GM12864 (cell line): Measurements from ENCODE around the gene KCNK2.

Experiments used
- DNase-seq: peaks from one replicate; pipeline ENCODE4 v3.0.0-alpha.2; 2011; ENCODE audit warnings: low read depth
- H3K4me3 ChIP-seq: 2 replicates; pipeline ENCODE4 v1.5.1; 2011; ENCODE audit warnings: mild to moderate bottlenecking, low read depth, low read length, control low read depth
- TF ChIP-seq, protein P1 (sequence below): IDR thresholded peaks from 2 replicates; pipeline ENCODE4 v1.5.1; 2011; ENCODE audit warnings: low read depth, mild to moderate bottlenecking, moderate library complexity, low read length, control low read depth, inconsistent platforms; ENCODE audit errors: missing control alignments

The KCNK2 gene

DNA sequence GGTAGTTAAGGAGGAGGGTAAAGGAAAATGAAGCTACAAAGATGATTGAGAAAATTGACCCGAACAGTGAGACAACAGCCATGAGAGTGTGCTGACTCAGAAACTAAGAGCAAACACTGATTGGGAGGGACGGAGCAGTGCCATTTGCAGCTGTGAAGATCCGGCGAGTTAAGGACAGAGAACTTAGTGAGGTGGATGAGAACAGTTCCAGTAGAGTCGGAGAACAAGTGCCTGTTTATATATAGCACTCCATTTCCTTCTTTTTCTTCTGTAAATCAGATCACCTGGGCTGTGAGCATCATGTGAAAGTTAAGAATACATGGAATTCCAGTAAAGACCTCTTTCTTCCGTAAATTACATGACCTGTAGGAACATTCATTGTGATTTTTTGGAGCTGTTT is 145.7 kb downstream of the KCNK2 start:
- no peak overlapping the region for H3K4me3 ChIP-seq
- TF ChIP-seq, protein P1, sequence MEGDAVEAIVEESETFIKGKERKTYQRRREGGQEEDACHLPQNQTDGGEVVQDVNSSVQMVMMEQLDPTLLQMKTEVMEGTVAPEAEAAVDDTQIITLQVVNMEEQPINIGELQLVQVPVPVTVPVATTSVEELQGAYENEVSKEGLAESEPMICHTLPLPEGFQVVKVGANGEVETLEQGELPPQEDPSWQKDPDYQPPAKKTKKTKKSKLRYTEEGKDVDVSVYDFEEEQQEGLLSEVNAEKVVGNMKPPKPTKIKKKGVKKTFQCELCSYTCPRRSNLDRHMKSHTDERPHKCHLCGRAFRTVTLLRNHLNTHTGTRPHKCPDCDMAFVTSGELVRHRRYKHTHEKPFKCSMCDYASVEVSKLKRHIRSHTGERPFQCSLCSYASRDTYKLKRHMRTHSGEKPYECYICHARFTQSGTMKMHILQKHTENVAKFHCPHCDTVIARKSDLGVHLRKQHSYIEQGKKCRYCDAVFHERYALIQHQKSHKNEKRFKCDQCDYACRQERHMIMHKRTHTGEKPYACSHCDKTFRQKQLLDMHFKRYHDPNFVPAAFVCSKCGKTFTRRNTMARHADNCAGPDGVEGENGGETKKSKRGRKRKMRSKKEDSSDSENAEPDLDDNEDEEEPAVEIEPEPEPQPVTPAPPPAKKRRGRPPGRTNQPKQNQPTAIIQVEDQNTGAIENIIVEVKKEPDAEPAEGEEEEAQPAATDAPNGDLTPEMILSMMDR: no peak
- no peak for DNase-seq

DNA sequence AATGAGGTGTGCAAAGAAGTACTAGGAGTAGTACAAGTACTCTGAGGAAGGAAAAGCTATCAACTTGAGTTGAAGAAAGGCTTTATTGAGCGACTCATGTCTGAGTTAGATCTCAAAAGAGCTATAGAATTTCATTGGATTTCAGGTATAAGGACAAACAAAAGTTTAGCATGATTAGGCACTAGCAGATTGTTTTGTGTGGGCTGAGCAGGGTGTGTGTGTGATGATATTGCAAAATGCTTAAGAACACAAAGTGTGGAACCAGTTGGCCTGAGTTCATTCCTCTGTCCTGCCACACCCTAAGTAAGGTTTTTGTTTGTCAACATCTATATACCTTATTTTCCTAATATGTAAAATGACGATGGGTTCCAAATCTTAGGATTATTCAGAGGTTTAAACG is 158.9 kb downstream of the KCNK2 start:
- no peak for DNase-seq
- no peak overlapping the region for H3K4me3 ChIP-seq
- TF ChIP-seq, protein P1: no peak

DNA sequence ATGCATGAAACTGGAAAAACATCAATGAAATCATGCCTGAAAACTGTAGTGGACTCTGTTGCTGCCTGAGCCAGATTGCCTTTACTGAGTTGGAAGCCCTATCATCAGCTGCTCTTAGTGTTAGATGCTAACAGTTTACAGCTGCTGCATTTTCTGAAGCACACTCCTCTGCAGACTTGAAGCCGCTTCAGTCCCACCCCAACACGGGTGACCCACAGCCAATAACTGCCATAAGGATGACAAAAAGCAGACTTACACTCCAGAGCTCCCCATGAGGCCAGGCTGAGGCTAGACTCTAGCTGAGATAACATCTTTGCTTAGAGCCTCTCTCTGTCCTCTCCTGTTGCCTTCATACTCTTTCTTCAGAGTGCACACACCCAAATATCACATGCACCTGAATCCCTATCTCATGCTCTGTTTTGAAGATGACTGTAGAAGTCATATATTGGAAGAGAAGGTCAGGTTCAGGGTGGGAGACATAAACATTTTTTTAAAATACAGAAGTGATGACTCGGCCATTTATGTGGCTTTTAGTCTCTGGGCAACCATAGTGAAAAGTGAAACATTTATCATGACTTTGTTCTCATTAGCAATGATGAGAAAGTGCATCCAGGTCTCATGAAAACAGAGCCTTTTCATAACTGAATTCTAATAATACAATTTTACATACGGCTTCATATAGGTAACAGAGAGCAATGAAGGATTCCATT is 161.0 kb downstream of the KCNK2 start:
- TF ChIP-seq, protein P1: no peak
- H3K4me3 ChIP-seq: no peak overlapping the region
- no peak for DNase-seq

DNA sequence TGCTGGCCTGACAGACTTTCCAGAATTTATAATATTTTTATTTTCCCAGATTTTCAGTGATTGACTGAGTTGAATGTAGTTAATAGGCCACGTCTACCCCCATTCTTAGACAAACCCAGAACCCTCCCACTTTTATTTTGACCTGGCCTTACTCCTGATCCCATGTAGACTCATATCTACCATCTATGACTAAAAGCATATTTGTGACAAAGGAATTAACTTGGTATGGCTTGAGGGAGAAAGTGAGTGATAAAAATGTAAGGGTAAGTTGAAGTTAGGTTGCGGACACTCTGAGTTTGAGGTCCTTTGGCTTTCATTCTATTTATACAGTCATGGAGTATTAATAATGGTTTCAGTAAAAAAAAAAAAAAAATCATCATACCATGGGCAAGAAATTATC is 168.4 kb downstream of the KCNK2 start:
- no peak for DNase-seq
- no peak overlapping the region for H3K4me3 ChIP-seq
- TF ChIP-seq, protein P1: no peak

DNA sequence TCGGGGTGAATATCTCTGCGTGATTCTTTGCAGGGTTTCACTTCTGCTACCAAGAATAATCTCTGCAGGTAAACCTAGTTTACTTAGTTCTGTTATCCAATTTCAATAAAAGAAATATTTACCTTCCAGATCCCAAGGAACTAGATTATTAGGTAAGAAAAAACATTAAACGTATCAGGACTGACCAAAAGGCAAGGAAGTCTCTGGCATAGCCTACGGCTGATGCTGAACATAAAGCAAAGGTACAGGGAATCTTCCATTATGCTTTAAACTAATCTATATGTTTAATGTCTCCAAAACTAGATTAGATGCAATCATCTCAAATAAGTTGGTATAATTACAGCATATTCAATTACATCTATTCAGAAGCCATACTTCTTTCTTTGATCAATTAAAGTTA is 168.9 kb downstream of the KCNK2 start:
- TF ChIP-seq, protein P1: no peak

DNA sequence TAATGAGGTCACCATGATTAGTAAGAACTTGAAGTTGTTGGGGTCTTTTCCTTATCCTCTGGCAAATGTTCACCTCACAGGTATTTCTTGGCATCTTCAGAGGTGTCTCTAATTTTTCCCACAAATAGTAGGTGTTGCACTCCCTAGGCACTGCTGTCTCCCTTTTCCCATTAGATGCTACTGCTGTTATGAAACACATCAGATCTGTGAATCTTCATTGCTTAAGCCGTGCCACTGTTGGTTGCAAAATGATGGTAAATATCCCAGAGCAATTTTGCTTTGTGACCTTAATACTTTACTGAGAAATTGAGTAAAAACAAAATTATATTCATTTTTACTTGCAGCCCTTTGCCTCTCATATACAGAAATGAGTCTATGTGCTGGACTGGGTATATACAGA is 169.6 kb downstream of the KCNK2 start:
- H3K4me3 ChIP-seq: no peak overlapping the region
- TF ChIP-seq, protein P1: no peak
- no peak for DNase-seq

More for the DNA sequence above, 168.9 kb downstream of the KCNK2 start:
- no peak for DNase-seq
- H3K4me3 ChIP-seq: no peak overlapping the region
